AG09319 (cell line): ENCODE data around the gene COMMD6.

Experiments used
- DNase-seq: peaks from one replicate; pipeline ENCODE4 v3.0.0-alpha.2; 2010; ENCODE audit warnings: low read depth; ENCODE audit errors: extremely low read depth
- CTCF ChIP-seq: IDR thresholded peaks from 2 replicates; pipeline ENCODE4 v1.5.1; 2011; ENCODE audit warnings: low read depth, mild to moderate bottlenecking, inconsistent platforms, low read length, moderate library complexity

COMMD6 gene

DNA sequence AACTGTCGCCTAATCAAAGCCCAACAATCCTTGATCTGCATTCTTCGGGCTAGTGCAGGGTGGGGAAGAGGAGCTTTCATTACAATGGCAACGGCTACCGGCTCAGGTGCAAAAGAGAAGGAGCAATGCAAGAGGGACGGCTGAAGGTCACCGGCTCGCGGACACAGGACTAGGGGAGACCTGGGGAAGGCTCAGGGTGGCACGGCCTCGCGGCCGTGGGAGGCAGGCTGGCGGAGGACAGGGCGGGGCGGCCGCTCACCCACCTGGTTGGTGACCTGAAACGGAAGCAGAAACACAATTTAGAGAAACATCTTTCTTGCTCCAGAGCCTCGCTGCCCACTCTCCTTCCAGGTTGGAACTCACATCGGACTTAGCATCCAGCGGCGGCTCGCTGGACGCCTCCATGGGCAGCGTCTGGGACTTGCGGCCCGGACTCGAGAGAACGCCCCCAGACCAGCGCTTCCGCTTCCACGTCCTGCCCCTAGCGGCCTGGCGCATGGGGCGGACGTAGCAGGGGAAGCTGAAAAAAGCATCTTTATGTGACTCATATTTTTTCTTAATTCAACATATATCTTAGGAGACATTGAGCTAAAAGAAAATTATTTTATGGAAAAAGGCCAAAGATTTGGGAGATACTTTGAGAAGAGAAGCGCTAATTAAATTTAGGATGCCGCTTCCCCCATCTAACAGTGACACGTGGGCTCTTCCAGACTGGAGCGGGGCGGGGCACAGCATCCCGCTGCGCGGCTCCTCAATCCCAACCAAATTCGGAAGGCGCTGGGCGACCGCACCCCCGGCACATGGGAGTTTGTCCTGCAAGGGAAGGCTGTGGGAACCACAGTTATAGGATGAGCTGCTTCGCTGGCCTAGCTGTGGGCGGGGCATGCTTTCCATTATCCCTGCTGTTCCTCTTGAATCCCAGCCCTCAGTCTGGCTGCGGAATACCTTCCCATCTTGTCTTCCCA lies at the start of gene COMMD6:
Gene COMMD6, minus strand, starts transcription at position 441 of the 965 bp plus-strand sequence. Its CDS starts 36 bp downstream, at position 405.
- peak; percentile 9 for TF ChIP-seq CTCF
- DNase-seq, result peak; percentile 73

- no peak for TF ChIP-seq CTCF
- DNase-seq, result no peak
These were observed 47.5 kb upstream of the COMMD6 start for GRCh38 chr13:75585153-75585552.

DNA sequence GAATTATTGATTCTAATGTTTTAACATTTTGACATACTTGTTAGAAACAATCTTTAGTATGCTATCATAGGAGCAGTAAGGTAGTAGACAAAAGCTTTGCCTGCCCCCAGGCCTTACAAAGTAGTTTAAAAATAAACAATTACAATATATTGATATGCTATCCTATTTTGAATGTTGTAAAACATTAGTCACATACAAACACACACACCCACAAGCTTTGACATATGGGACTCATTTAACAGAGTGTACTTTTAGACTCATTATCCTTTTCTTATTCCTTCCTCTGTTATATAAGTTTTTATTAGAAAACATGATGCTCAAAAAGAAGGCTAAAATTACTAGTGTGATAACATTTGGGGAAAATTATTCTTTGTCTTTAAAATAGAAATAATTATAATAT lies 45.5 kb upstream of the COMMD6 start:
- no peak for DNase-seq
- no peak for TF ChIP-seq CTCF

DNA sequence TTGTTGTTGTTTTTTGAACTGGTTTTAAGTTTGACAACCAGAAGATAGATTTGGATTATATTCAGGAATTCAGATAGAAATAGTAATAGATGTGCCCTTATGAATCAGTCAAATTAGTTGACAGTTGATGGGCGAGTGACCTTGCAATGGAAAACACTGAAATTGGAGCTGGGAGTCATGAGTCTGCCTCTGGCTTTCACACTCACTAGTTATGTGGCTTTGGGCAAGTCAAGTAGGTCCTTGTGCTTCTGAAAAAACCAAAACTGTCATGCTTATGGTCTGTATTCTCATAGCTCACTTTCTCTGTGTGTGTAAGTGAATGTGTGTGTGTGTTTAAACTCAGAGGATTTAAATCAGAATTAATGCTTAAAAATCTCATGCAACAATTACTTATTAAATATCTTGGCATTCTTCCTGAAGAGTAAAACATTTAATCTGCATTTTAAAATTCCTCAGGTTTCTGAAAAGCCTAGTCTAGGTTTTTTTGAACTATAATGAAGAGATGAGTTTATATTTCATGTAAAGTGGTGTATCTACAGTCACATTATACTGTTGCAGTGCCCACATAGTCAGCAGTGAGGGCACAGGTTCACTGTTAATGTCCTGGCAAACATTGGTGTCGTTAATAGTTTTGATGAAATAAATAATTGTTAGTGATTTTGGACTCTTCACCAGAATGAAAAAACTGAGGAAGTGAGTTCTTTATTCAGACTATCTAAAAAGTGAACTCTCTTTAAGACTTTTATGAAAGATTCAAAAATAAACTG lies 44.4 kb upstream of the COMMD6 start:
- TF ChIP-seq CTCF, result no peak
- no peak for DNase-seq

DNA sequence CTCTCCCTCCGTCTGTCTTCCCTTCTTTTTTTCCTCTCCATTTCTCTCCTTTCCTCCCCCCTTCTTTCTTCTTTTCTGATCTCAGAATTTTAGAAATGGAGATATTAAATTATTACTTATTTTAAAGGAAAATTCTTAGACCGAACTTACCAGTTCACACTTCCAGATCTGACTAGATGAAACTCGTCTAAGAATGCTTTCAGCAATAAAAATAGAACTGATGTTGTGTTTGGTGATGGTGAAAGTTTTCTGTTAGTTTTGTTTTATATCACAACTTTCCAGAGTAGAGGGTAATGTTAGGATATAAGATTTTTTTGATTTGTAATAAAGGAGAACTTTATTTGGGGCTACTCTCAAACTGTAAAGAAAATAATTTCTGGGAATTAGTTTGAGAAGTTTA lies 41.9 kb upstream of the COMMD6 start:
- no peak for TF ChIP-seq CTCF
- no peak for DNase-seq

DNA sequence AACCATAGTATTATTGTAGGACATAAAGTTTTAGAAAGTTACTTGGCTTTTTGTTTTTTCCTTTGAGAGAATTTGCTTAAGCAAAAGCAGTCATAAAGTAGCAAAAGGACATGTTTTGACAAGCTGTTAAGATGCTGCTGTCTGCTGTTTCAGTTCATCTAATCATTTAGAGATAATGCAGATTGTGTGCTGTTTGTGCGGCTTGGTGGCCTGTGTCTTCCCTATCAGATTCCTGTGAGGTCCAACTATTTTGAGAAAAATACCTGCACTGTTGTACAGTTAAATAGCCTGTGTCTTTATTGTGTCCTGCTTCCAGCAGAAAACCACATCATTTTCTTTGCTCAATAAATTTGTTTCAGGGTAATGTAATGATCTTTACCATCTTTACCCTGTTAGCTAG lies 31.9 kb upstream of the COMMD6 start:
- no peak for DNase-seq
- no peak for TF ChIP-seq CTCF

- DNase-seq, result no peak
- TF ChIP-seq CTCF, result peak; percentile 47
These were observed 29.0 kb upstream of the COMMD6 start for GRCh38 chr13:75566658-75567057.
